ENCODE results near the gene KRTAP9-9. TPM values are rescaled to one million over a fixed set of nuclear protein-coding genes. Genes with fewer than 3 reads are reported as not detected.

The KRTAP9-9 gene
- total RNA-seq, 1 donor from 2014 or later: not detected

DNA sequence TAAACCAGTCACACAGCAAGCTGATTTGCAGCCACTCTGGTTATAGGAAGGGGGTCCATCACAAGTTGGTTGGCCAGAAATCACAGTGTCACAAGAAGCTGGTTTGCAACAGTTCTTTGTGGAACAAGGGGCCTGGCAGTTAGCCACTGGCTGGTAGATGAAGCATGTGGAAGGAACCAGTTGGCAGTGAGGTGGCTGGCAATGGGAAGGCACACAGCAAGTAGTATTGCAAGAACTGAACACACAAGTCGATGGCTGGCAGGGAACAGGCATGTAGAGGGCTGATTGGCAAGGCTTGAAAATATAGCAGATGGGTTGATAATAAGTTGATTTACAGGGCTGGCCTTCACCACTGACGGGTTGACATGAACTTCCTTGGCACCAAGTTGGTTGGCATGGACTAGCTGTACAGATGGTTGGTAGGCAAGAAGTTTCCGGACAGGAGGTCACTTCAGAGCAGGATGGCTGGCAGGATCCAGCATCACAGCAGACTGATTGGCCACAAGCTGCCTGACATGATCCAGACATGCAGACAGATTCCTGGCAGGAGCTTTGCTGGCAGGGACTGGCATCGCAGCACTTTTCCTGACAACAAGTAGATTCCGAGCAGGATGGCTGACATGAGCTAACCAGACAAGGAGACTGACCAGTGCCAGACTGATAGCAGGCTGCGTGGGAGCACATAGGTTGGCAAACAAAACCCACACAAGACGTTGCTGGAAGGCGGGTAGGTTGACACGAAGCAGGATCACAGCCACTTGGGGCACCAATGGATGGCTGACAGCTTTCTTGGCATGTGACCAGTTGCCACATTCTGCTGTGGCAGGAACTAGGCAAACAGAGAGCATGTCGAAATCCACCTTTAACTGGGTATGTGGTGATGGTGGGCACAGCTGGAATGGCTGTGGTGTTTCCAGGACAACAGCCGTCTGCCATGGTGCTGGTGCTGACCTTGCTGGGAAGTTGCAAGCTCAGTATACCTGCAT, 47.0 kb downstream of the KRTAP9-9 start, which contains the start of gene KRTAP29-1:
Gene KRTAP29-1, minus strand, starts transcription at position 936 of the 986 bp plus-strand sequence. Its CDS starts 0 bp downstream, at position 936.
- no peak for FAIRE-seq
- Mint-ChIP-seq H3K4me3 (ENCODE audit: unreplicated experiment) (no peak within 1 kb of the TSS), H3K27me3 (ENCODE audit: low read depth, unreplicated experiment) (peaks cover 14% of the 10 kb centered on the region), H3K9me3 (ENCODE audit: unreplicated experiment) (peaks cover 8% of the 10 kb centered on the region), H3K27ac (ENCODE audit: unreplicated experiment) (no peak within 1 kb of the TSS), H3K4me1 (ENCODE audit: low read depth, unreplicated experiment) (no peaks in the 10 kb centered on the region), H3K36me3 (ENCODE audit: low read depth, unreplicated experiment) (no peaks in the 10 kb centered on the region)
- H3K4me1 ChIP-seq (ENCODE audit: insufficient read depth, low read length): no peaks in the 10 kb centered on the region
- TF ChIP-seq EZH2 (IDR thresholded peaks at IDR 0.05; ENCODE audit: insufficient read depth, low read length): no peak
- no peak for TF ChIP-seq CTCF (IDR thresholded peaks at IDR 0.05; ENCODE audit: insufficient read depth, low read depth, low read length)
- H2AFZ ChIP-seq (ENCODE audit: low read depth, low read length): no peak within 1 kb of the TSS
- H4K20me1 ChIP-seq (ENCODE audit: insufficient read depth, low read length): no peaks in the 10 kb centered on the region
- no peaks in the 10 kb centered on the region for H3K27me3 ChIP-seq (ENCODE audit: insufficient read depth, low read length)
- no peak within 1 kb of the TSS for H3K9ac ChIP-seq (ENCODE audit: low read length)
- no peak within 1 kb of the TSS for H3K4me3 ChIP-seq (ENCODE audit: insufficient read depth, low read depth, low read length)
- H3K36me3 ChIP-seq (ENCODE audit: insufficient read depth, low read length): no peaks in the 10 kb centered on the region
- H3K79me2 ChIP-seq (ENCODE audit: insufficient read depth, low read length): no peaks in the 10 kb centered on the region
- H3K9me3 ChIP-seq (ENCODE audit: insufficient read depth, low read depth, low read length): no peaks in the 10 kb centered on the region
- no peak for DNase-seq (ENCODE audit: low read depth)
- no peak within 1 kb of the TSS for H3K4me2 ChIP-seq (ENCODE audit: low read length)
- H3K27ac ChIP-seq (ENCODE audit: low read depth, low read length): no peak within 1 kb of the TSS

- Histone ChIP-seq H3K36me3 (ENCODE audit: insufficient read depth, low read length) (no peaks in the 10 kb centered on the region), H3K9me3 (ENCODE audit: insufficient read depth, low read depth, low read length) (no peaks in the 10 kb centered on the region), H3K79me2 (ENCODE audit: insufficient read depth, low read length) (no peaks in the 10 kb centered on the region), H3K4me3 (ENCODE audit: insufficient read depth, low read depth, low read length) (no peak overlapping the region), H3K27me3 (ENCODE audit: insufficient read depth, low read length) (no peaks in the 10 kb centered on the region), H3K4me2 (ENCODE audit: low read length) (no peak overlapping the region), H2AFZ (ENCODE audit: low read depth, low read length) (no peak overlapping the region), H3K27ac (ENCODE audit: low read depth, low read length) (no peak overlapping the region), H3K4me1 (ENCODE audit: insufficient read depth, low read length) (peaks cover 7% of the 10 kb centered on the region), H3K9ac (ENCODE audit: low read length) (no peak overlapping the region), H4K20me1 (ENCODE audit: insufficient read depth, low read length) (no peaks in the 10 kb centered on the region)
- FAIRE-seq: no peak
- peaks cover 21% of the 10 kb centered on the region for H3K27me3 Mint-ChIP-seq (ENCODE audit: low read depth, unreplicated experiment)
- no peak for DNase-seq (ENCODE audit: low read depth)
- H3K27ac Mint-ChIP-seq (ENCODE audit: unreplicated experiment): no peak overlapping the region
- H3K9me3 Mint-ChIP-seq (ENCODE audit: unreplicated experiment): peaks cover 8% of the 10 kb centered on the region
- H3K4me1 Mint-ChIP-seq (ENCODE audit: low read depth, unreplicated experiment): no peaks in the 10 kb centered on the region
- no peak overlapping the region for H3K4me3 Mint-ChIP-seq (ENCODE audit: unreplicated experiment)
- TF ChIP-seq EZH2 (IDR thresholded peaks at IDR 0.05; ENCODE audit: insufficient read depth, low read length) (no peak), CTCF (IDR thresholded peaks at IDR 0.05; ENCODE audit: insufficient read depth, low read depth, low read length) (no peak)
- H3K36me3 Mint-ChIP-seq (ENCODE audit: low read depth, unreplicated experiment): no peaks in the 10 kb centered on the region
These were observed 47.8 kb downstream of the KRTAP9-9 start for GRCh38 chr17:41302981-41303380.

DNA sequence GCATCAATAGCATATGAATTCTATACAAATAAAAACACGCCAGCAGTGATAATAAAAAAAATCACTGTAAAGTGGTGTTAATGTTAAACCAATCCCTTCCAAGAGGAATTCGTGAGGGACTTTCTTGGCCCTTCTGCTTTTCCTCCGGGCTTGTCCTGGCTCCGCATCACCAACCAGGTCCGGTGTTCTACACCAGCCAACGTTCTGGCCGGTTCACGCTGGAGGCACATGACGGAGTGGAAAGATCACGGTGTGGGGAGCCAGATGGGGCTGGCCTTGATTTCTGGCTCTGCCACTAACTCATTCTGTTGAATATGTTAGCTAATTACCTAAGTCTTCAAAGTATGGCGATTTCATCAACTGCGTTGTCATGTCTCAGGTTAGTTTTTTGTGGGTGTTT, 48.9 kb downstream of the KRTAP9-9 start:
- Mint-ChIP-seq H3K9me3 (ENCODE audit: unreplicated experiment) (peaks cover 8% of the 10 kb centered on the region), H3K27ac (ENCODE audit: unreplicated experiment) (no peak overlapping the region), H3K4me3 (ENCODE audit: unreplicated experiment) (no peak overlapping the region), H3K36me3 (ENCODE audit: low read depth, unreplicated experiment) (no peaks in the 10 kb centered on the region), H3K27me3 (ENCODE audit: low read depth, unreplicated experiment) (peaks cover 28% of the 10 kb centered on the region), H3K4me1 (ENCODE audit: low read depth, unreplicated experiment) (no peaks in the 10 kb centered on the region)
- no peak overlapping the region for H2AFZ ChIP-seq (ENCODE audit: low read depth, low read length)
- no peak overlapping the region for H3K4me2 ChIP-seq (ENCODE audit: low read length)
- H3K27me3 ChIP-seq (ENCODE audit: insufficient read depth, low read length): no peaks in the 10 kb centered on the region
- no peak overlapping the region for H3K27ac ChIP-seq (ENCODE audit: low read depth, low read length)
- no peaks in the 10 kb centered on the region for H3K36me3 ChIP-seq (ENCODE audit: insufficient read depth, low read length)
- FAIRE-seq (no peak), DNase-seq (ENCODE audit: low read depth) (no peak)
- peaks cover 16% of the 10 kb centered on the region for H3K4me1 ChIP-seq (ENCODE audit: insufficient read depth, low read length)
- TF ChIP-seq CTCF (IDR thresholded peaks at IDR 0.05; ENCODE audit: insufficient read depth, low read depth, low read length): no peak
- TF ChIP-seq EZH2 (IDR thresholded peaks at IDR 0.05; ENCODE audit: insufficient read depth, low read length): no peak
- H3K9ac ChIP-seq (ENCODE audit: low read length): no peak overlapping the region
- no peaks in the 10 kb centered on the region for H4K20me1 ChIP-seq (ENCODE audit: insufficient read depth, low read length)
- no peaks in the 10 kb centered on the region for H3K9me3 ChIP-seq (ENCODE audit: insufficient read depth, low read depth, low read length)
- H3K79me2 ChIP-seq (ENCODE audit: insufficient read depth, low read length): no peaks in the 10 kb centered on the region
- H3K4me3 ChIP-seq (ENCODE audit: insufficient read depth, low read depth, low read length): no peak overlapping the region

Data from astrocyte (in vitro differentiated cells and primary cell).